SHP77 (cell line): ENCODE measurements around the gene CCL25.

Experiments
- DNase-seq, 2 experiments: peaks; one replicate each; lab custom pipeline; 2025; lab: John Stamatoyannopoulos, UW

Gene CCL25

DNA sequence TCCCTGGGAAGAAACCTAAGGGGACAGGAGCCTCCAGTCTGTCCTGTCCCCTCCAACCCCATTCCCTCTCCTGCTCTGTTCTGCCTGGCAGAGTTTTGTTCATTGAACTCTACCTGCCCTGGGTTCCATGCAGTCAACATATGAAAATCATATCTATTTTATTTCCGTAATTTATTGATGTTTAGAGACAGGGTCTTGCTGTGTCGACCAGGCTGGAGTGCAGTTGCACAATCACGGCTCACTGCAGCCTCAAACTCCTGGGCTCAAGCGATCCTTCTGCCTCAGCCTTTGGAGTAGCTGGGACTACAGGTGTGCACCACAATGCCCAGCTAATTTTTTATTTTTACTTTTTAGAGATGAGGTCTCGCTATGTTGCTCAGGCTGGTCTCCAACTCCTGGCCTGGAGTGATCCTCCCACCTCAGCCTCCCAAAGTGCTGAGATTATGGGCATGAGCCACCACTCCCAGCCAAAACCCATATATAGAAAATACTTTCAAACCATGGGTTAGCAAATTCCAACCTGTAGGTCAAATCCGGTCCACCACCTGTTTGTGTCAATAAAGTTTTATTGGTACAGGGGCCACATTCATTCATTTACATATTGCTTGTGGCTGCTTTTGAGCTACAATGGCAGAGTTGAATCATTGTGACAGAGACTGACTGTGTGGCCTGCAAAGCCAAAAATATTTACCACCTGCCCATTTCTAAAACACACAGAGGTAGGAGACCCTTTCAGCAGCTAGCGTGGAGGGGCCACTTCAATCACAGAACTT lies 57.5 kb downstream of the CCL25 start:
- no peak for DNase-seq

DNA sequence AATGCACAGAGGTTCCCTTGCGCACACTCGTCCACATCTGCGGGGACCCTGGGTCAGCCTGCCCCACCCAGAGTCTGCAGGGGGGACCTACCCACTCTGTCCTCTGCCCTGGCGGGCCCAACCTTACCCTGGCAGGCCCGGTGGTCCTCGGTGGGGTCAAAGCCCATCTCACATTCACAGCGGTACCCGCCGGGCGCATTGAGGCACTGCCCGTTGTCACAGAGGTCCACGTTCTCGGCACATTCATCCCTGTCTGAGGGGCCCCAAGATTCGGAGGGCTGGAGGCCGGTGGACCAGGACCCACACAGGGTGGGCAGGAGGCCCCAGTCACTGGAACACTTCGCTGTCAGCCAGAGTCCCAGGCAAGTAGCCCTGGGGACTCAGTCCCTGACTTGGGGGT lies 58.4 kb downstream of the CCL25 start:
- DNase-seq: no peak

DNA sequence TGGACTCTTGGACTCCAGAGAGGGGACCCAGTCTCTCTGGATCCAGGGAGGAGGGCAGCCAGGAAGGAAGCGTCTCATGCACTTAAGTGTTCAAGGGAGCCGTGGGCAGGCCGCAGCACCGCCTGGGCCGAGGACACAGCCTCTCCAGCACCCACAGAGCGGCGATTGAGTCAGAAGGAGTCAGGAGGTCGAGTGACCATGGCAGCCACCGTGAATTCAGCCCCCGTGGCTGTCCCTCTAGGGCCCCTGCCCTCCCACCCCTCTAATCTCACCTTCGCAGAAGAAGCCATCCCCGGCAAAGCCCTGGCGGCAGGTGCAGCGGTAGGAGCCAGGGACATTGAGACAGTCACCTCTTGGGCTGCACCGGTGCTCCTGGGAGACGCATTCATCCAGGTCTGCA lies 58.8 kb downstream of the CCL25 start:
- no peak for DNase-seq
